ENCODE results near the gene RUNX1.

The RUNX1 gene

GRCh38 chr21:34799092-34799491 lies 250.0 kb downstream of the RUNX1 start:
- DNase-seq: no peak

GRCh38 chr21:34797921-34798535 lies 251.1 kb downstream of the RUNX1 start:
- DNase-seq: no peak

GRCh38 chr21:34797201-34797525 lies 251.9 kb downstream of the RUNX1 start:
- DNase-seq: no peak

- DNase-seq: no peak
Measured at GRCh38 chr21:34796518-34797200, 252.4 kb downstream of the RUNX1 start.

- peak; percentile 33 for DNase-seq
Measured at GRCh38 chr21:34795548-34796180, 253.4 kb downstream of the RUNX1 start.

GRCh38 chr21:34795175-34795547 lies 253.9 kb downstream of the RUNX1 start:
- no peak for DNase-seq

GRCh38 chr21:34794686-34795085 lies 254.4 kb downstream of the RUNX1 start:
- no peak for DNase-seq

- DNase-seq: no peak
Measured at GRCh38 chr21:34793471-34793870, 255.6 kb downstream of the RUNX1 start.

- DNase-seq: no peak
Measured at GRCh38 chr21:34792504-34793089, 256.5 kb downstream of the RUNX1 start.

GRCh38 chr21:34791776-34792503 lies 257.2 kb downstream of the RUNX1 start:
- DNase-seq: no peak

GRCh38 chr21:34790834-34791233 lies 258.3 kb downstream of the RUNX1 start:
- no peak for DNase-seq

- no peak for DNase-seq
Measured at GRCh38 chr21:34790341-34790740, 258.8 kb downstream of the RUNX1 start.

GRCh38 chr21:34788879-34789278 lies 260.2 kb downstream of the RUNX1 start:
- no peak for DNase-seq

GRCh38 chr21:34783815-34784214 lies 265.3 kb downstream of the RUNX1 start:
- DNase-seq: no peak

GRCh38 chr21:34782506-34783360 lies 266.4 kb downstream of the RUNX1 start:
- DNase-seq: no peak

- DNase-seq: no peak
Measured at GRCh38 chr21:34781526-34781925, 267.6 kb downstream of the RUNX1 start.

- DNase-seq: no peak
Measured at GRCh38 chr21:34779860-34780259, 269.2 kb downstream of the RUNX1 start.

GRCh38 chr21:34775793-34776192 lies 273.3 kb downstream of the RUNX1 start:
- no peak for DNase-seq

GRCh38 chr21:34774750-34775149 lies 274.4 kb downstream of the RUNX1 start:
- DNase-seq: no peak

- peak; percentile 25 for DNase-seq
Measured at GRCh38 chr21:34771512-34772028, 277.5 kb downstream of the RUNX1 start.

GRCh38 chr21:34770576-34770975 lies 278.5 kb downstream of the RUNX1 start:
- no peak for DNase-seq

- no peak for DNase-seq
Measured at GRCh38 chr21:34768326-34768725, 280.8 kb downstream of the RUNX1 start.
